A172 (cell line): ENCODE results near the gene NFATC2IP. TPM values are rescaled to one million over a fixed set of nuclear protein-coding genes. Genes with fewer than 3 reads are reported as not detected.
"Not testable (repeated sequence)": the region's sequence is repeated elsewhere in the genome, so short reads cannot be mapped to it uniquely, and the experiment has no call there.

Experiments used
- DNase-seq: peaks from one replicate; pipeline ENCODE4 v3.0.0-alpha.2; 2015; ENCODE audit warnings: low spot score
- total RNA-seq: library from RNA; depleted of rRNA; stranded (reverse); fragments of >200 nt; shearing (Covaris generic); gene quantifications from 2 replicates; pipeline ENCODE4 v1.2.3, GENCODE V29; 2014; rRNA removed

The NFATC2IP gene
- total RNA-seq, 1 experiment from 2014 or later = 27.2 TPM

DNA sequence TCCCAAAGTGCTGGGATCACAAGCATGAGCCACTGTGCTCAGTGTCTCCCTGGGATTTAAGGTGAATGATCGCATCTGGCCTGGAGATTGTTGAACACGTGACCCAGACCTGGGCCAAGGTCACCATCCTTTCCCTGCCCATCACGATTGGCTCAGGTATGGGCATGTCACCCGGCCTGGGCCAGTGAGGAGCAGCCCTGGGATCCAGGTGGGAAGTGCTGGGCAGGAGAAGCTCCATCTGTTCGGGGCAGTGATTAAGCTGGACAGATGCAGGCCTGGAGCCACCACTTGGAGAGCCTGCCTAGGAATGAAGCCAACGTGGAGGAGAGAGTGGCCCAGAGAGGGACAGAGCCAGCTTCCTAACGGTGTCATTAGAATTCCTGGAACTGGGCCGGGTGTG is 41.0 kb downstream of the NFATC2IP start:
- no peak for DNase-seq

- no peak for DNase-seq
Measured at GRCh38 chr16:28992496-28992895, 41.8 kb downstream of the NFATC2IP start.

DNA sequence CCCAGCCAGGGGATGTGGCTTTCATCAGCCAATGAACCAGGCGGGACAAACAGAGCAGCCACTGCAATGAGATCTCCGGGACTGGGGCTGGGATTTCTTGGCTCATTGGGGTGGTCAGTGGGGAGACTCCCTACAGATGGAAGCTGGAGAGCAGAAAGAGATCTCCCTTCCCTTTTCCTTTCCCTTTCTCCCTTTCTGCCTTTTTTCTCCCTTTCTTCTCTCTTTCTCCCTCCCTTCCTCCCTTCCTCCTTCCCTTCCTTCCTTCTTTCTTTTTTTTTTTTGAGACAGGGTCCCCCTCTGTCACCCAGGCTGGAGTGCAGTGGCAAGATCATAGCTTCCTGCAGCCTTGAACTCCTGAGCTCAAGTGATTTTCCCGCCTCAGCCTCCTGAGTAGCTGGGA is 48.1 kb downstream of the NFATC2IP start:
- DNase-seq = no peak

- DNase-seq = no peak
Measured at GRCh38 chr16:28999577-28999976, 48.8 kb downstream of the NFATC2IP start.

DNA sequence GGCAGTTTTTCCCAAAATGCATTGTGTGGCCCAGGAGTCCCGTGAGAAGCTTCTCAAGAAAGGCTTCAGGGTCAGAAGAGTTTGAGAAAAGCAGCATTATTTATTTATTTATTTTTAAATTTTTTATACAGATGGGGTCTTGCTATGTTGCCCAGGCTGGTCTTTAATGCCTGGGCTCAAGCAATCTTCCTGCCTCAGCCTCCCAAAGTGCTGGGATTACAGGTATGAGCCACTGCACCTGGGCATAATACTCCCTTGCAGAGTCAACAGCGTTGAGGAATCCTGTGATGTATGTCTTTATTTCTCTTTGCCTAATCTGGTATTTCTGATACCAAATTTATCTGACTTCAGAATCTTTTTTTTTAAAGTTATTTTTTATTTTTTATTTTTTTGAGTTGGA is 49.3 kb downstream of the NFATC2IP start:
- no peak for DNase-seq

DNA sequence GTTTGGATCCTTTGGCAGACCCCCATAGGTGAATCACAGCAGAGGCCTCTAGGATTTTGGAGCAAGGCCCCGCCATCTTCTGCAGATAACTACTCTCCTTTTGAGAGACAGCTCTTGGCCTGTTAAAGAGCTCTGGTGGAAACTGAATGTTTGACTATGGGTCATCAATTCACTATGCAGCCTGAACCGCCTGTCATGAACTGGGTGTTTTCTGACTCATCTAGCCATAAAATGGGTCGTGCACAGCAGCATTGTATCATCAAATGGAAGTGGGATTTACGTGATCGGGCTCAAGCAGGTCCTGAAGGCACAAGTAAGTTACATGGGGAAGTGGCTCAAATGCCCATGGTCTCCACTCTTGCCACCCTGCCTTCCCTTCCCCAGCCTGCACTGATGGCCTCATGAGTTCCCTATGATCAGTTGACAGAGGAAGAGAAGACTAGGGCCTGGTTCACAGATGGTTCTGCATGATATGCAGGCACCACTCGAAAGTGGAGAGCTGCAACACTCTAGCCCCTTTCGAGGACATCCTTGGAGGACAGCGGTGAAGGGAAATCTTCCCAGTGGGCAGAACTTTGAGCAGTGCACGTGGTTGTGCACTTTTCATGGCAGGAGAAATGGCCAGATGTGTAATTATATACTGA is 53.9 kb downstream of the NFATC2IP start:
- not testable (repeated sequence) for DNase-seq

- DNase-seq = peak; percentile 95
Measured at GRCh38 chr16:29007730-29008593, 57.2 kb downstream of the NFATC2IP start.

DNA sequence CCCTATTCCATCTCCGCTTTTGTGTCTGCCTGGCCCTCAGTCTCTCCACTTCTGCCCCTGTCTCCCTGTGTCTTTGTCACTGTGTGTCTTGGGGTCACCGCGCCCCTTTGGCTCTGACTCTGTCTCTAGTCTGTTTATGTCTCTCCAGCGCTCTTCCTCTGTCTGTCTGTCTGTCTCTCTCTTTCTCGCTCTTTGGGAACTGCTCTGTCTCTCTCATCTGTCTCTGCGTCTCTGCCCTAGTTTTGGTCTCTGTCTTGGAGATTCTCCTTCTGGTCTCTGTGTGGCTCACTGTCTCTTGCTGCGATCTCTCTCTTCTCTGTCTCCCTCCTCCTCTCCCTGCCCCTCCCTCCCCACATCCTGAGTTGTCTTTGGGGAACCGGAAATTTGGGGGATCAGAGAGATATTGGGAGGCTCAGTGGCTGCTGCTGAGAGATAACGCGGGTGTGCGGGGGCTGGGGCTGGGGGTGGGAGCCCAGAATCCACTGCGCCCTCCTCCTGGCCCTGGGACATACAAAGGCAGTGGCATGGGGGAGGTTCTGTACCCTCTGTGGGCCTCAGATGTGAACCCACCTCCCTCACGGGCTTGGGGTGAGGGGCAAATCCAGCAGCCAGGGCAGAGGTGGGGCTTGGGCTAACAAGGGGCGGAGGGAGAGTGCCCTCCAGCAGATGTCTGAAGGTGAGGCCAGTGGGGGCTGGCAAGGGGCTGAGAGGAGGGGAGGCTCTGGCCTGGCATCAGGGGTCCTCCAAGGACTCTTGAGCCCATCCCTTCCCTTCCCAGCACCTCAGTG is 58.5 kb downstream of the NFATC2IP start:
- no peak for DNase-seq

DNA sequence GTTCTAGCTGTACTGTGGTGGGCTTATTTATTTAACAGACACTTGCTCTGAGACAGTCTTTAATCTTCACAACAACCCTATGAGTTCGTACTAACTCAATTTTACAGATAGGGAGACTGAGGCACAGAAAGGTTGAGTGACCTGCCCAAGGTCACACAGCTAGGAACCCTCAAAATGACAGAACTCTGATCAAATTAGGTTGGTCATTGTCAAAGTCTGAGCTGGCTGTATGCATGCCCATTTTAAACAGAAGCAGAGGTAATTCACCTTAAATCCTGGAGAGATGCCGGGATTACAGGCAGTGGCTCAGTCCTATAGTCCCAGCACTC is 59.1 kb downstream of the NFATC2IP start:
- DNase-seq = no peak

DNA sequence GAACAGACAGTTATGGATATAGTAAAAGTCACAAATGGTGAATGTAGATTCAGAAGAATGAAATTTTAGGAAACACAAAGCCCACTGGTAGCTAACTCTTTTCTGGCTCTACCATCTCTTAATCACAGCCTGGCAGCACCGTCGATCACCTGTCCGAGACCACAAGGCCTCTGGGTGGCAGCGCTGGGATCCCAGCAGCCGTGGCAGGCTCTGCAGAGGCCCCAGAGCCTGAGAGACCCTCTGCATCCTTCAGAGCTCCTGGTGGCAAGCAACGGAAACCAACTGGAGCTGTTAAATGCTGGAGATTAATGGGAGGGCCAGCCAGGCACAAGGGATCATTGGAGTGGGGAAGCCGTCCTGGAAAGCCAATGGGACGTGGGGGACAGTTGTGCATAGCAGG is 60.4 kb downstream of the NFATC2IP start:
- DNase-seq = no peak

GRCh38 chr16:29011851-29012250 is 61.1 kb downstream of the NFATC2IP start:
- DNase-seq = no peak

DNA sequence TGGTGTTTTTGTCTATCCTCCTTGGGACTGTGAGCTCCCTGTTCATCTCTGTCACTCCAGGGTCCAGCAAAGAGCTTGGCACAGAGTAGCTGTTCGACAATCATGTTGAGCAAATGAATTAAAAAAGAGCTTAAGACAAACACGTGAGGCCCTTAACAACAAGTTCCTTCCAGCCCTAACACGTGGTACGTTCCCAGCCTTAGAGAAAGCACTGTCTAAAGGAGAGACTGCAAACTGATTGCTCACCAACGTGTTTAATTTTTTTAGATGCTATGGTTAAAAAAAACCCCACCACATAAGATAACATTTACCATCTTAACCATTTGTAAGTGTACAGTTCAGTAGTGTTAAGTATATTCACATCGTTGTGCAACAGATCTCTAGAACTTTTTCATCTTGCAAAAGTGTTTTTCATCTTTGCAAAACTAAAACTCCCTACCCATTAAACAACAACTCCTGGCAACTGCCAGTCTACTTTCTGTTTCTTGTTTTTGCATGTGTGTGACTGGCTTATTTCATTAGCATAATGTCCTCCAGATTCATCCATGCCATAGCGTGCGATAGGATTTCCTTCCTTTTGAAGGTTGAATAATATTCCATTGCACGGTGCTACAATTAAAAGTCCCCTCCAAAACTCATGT is 62.3 kb downstream of the NFATC2IP start:
- no peak for DNase-seq

- DNase-seq = no peak
Measured at GRCh38 chr16:29014561-29015069, 63.9 kb downstream of the NFATC2IP start.

Other genes starting within 250 kb of the NFATC2IP start
- 84.7 and 109 TPM in 2 replicates for gene EIF3C, start 239.5 kb upstream of the NFATC2IP start, total RNA-seq
- gene NPIPB9, start 199.2 kb upstream of the NFATC2IP start, total RNA-seq = 0.83 TPM in 1 of 2 replicates, not detected in the other
- 39.4 and 40.0 TPM in 2 replicates for gene ATXN2L, start 127.9 kb upstream of the NFATC2IP start, total RNA-seq
- gene TUFM, start 104.6 kb upstream of the NFATC2IP start, total RNA-seq = 197 and 225 TPM in 2 replicates
- 17.1 and 19.3 TPM in 2 replicates for gene SH2B1, start 87.1 kb upstream of the NFATC2IP start, total RNA-seq
- 0.14 and 1.1 TPM in 2 replicates for gene ATP2A1, start 72.4 kb upstream of the NFATC2IP start, total RNA-seq
- gene RABEP2, start 25.7 kb upstream of the NFATC2IP start, total RNA-seq = 46.0 and 64.3 TPM in 2 replicates
- not detected in 2 replicates for gene CD19, start 19.0 kb upstream of the NFATC2IP start, total RNA-seq
- 44.7 and 49.9 TPM in 2 replicates for gene SPNS1, start 23.8 kb downstream of the NFATC2IP start, total RNA-seq
- 42.7 and 77.4 TPM in 2 replicates for gene LAT, start 34.1 kb downstream of the NFATC2IP start, total RNA-seq